ENCODE results near the gene TRIM44. TPM values are rescaled to one million over a fixed set of nuclear protein-coding genes. Genes with fewer than 3 reads are reported as not detected.

TRIM44 gene
- total and polyA plus RNA-seq, 2 donors (not counting 3 experiments of a cell fraction or from before 2014, with no cell fraction given): 31.7 to 72.0 TPM

- no peak for TF ChIP-seq CTCF (IDR thresholded peaks at IDR 0.05; ENCODE audit: extremely low read depth in 1 of 2, insufficient read depth in 1 of 2, low read depth in 1 of 2, low read length in 2 of 2)
- TF ChIP-seq JUN (IDR thresholded peaks at IDR 0.05; ENCODE audit: borderline replicate concordance, insufficient read depth, insufficient read length, low read depth): no peak
- no peak for TF ChIP-seq MAX (IDR thresholded peaks at IDR 0.05; ENCODE audit: insufficient read depth, insufficient read length)
- BruUV-seq (replicated peaks): no TSS peak
- DNase-seq (ENCODE audit: low read depth, low spot score) (no peak), FAIRE-seq (no peak)
- CTCF ChIA-PET: no interaction called here
- Histone ChIP-seq H3K4me3 (replicated peaks in 1 of 3; ENCODE audit: insufficient read depth in 1 of 3, low read depth in 1 of 3, low read length in 3 of 3) (no peak overlapping the region), H3K9me3 (replicated peaks; ENCODE audit: control insufficient read depth, insufficient read depth, low read length) (no peaks in the 10 kb centered on the region), H3K9ac (replicated peaks; ENCODE audit: extremely low read depth, insufficient read depth, low read length) (no peak overlapping the region), H4K20me1 (replicated peaks; ENCODE audit: control insufficient read depth, extremely low read depth, insufficient read depth, low read length) (no peaks in the 10 kb centered on the region), H3K36me3 (ENCODE audit: control insufficient read depth in 2 of 2, extremely low read depth in 1 of 2, insufficient read depth in 2 of 2, low read length in 2 of 2) (no peaks in the 10 kb centered on the region), H3K4me1 (ENCODE audit: control insufficient read depth, extremely low read depth, insufficient read depth, low read length) (peaks cover 3% of the 10 kb centered on the region), H3K9me1 (replicated peaks; ENCODE audit: control insufficient read depth, extremely low read depth, insufficient read depth, low read length) (no peaks in the 10 kb centered on the region), H3K4me2 (ENCODE audit: insufficient read depth, low read length) (no peak overlapping the region), H3K79me2 (ENCODE audit: control insufficient read depth, insufficient read depth, low read length) (peaks cover 53% of the 10 kb centered on the region), H2AFZ (ENCODE audit: low read depth, low read length) (no peak overlapping the region), H3K27me3 (ENCODE audit: control insufficient read depth in 2 of 2, insufficient read depth in 2 of 2, low read length in 2 of 2) (no peaks in the 10 kb centered on the region), H3K27ac (ENCODE audit: insufficient read depth, low read depth, low read length) (no peak overlapping the region)
- intact Hi-C loops (cut with micrococcal nuclease) (no loop called here), dilution Hi-C loops (cut with MboI; ENCODE audit: extremely low pct_ligation_motif_present, low sequenced_read_pairs) (no loop called here)
- POLR2A ChIA-PET: no interaction called here
Observed at GRCh38 chr11:35678975-35679374, 16.4 kb downstream of the TRIM44 start.

GRCh38 chr11:35680506-35680905, 17.9 kb downstream of the TRIM44 start:
- no peak for FAIRE-seq
- Histone ChIP-seq H4K20me1 (replicated peaks; ENCODE audit: control insufficient read depth, extremely low read depth, insufficient read depth, low read length) (no peaks in the 10 kb centered on the region), H3K27me3 (ENCODE audit: control insufficient read depth in 2 of 2, insufficient read depth in 2 of 2, low read length in 2 of 2) (no peaks in the 10 kb centered on the region), H3K4me3 (replicated peaks in 1 of 3; ENCODE audit: insufficient read depth in 1 of 3, low read depth in 1 of 3, low read length in 3 of 3) (no peak overlapping the region), H3K36me3 (ENCODE audit: control insufficient read depth in 2 of 2, extremely low read depth in 1 of 2, insufficient read depth in 2 of 2, low read length in 2 of 2) (no peaks in the 10 kb centered on the region), H3K4me2 (ENCODE audit: insufficient read depth, low read length) (no peak overlapping the region), H3K9me1 (replicated peaks; ENCODE audit: control insufficient read depth, extremely low read depth, insufficient read depth, low read length) (no peaks in the 10 kb centered on the region), H3K9me3 (replicated peaks; ENCODE audit: control insufficient read depth, insufficient read depth, low read length) (no peaks in the 10 kb centered on the region), H2AFZ (ENCODE audit: low read depth, low read length) (no peak overlapping the region), H3K9ac (replicated peaks; ENCODE audit: extremely low read depth, insufficient read depth, low read length) (no peak overlapping the region), H3K79me2 (ENCODE audit: control insufficient read depth, insufficient read depth, low read length) (peaks cover 43% of the 10 kb centered on the region), H3K27ac (ENCODE audit: insufficient read depth, low read depth, low read length) (no peak overlapping the region), H3K4me1 (ENCODE audit: control insufficient read depth, extremely low read depth, insufficient read depth, low read length) (peaks cover 3% of the 10 kb centered on the region)
- ChIA-PET CTCF (interaction anchor here (1.1 kb wide), 1 partner anchor 141 kb away, joined by 3 read pairs; no protein-coding TSS in a partner anchor), POLR2A (no interaction called here)
- intact Hi-C loops (cut with micrococcal nuclease) (no loop called here), dilution Hi-C loops (cut with MboI; ENCODE audit: extremely low pct_ligation_motif_present, low sequenced_read_pairs) (no loop called here)
- TF ChIP-seq CTCF (IDR thresholded peaks at IDR 0.05; ENCODE audit: extremely low read depth in 1 of 2, insufficient read depth in 1 of 2, low read depth in 1 of 2, low read length in 2 of 2) (no peak), EZH2 (IDR thresholded peaks at IDR 0.05; ENCODE audit: borderline replicate concordance, low read depth, low read length, severe bottlenecking) (no peak), FOS (IDR thresholded peaks at IDR 0.05; ENCODE audit: borderline replicate concordance, insufficient read depth, low read length) (no peak), MAX (IDR thresholded peaks at IDR 0.05; ENCODE audit: insufficient read depth, insufficient read length) (no peak), POLR2A (IDR thresholded peaks at IDR 0.05; ENCODE audit: low read depth, low read length) (no peak), POLR2AphosphoS5 (IDR thresholded peaks at IDR 0.05; ENCODE audit: insufficient read depth, low read depth, low read length) (no peak)
- DNase-seq (ENCODE audit: low read depth, low spot score): no peak
- BruUV-seq (replicated peaks): no TSS peak
